Measurements from ENCODE around the gene GRIA4.

The GRIA4 gene

GRCh38 chr11:105665281-105665680 lies 55.4 kb downstream of the GRIA4 start:
- no peak for DNase-seq
- H3K9me3 Mint-ChIP-seq, result no peaks in the 10 kb centered on the region
- H3K27me3 Mint-ChIP-seq (ENCODE audit: low read depth, poor library complexity), result no peaks in the 10 kb centered on the region
- no peak overlapping the region for H3K4me3 Mint-ChIP-seq
- no peaks in the 10 kb centered on the region for H3K36me3 Mint-ChIP-seq (ENCODE audit: low read depth)
- H3K4me1 Mint-ChIP-seq, result no peaks in the 10 kb centered on the region
- TF ChIP-seq, protein P1, sequence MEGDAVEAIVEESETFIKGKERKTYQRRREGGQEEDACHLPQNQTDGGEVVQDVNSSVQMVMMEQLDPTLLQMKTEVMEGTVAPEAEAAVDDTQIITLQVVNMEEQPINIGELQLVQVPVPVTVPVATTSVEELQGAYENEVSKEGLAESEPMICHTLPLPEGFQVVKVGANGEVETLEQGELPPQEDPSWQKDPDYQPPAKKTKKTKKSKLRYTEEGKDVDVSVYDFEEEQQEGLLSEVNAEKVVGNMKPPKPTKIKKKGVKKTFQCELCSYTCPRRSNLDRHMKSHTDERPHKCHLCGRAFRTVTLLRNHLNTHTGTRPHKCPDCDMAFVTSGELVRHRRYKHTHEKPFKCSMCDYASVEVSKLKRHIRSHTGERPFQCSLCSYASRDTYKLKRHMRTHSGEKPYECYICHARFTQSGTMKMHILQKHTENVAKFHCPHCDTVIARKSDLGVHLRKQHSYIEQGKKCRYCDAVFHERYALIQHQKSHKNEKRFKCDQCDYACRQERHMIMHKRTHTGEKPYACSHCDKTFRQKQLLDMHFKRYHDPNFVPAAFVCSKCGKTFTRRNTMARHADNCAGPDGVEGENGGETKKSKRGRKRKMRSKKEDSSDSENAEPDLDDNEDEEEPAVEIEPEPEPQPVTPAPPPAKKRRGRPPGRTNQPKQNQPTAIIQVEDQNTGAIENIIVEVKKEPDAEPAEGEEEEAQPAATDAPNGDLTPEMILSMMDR (IDR thresholded peaks at IDR 0.05), result no peak
- no peak overlapping the region for H3K27ac Mint-ChIP-seq

- Mint-ChIP-seq H3K36me3 (ENCODE audit: low read depth) (no peaks in the 10 kb centered on the region), H3K9me3 (no peaks in the 10 kb centered on the region), H3K27me3 (ENCODE audit: low read depth, poor library complexity) (no peaks in the 10 kb centered on the region), H3K4me1 (no peaks in the 10 kb centered on the region), H3K4me3 (no peak overlapping the region), H3K27ac (no peak overlapping the region)
- no peak for DNase-seq
- TF ChIP-seq, protein P1 (IDR thresholded peaks at IDR 0.05), result no peak
These were observed 57.6 kb downstream of the GRIA4 start for GRCh38 chr11:105667441-105667840.

- Mint-ChIP-seq H3K36me3 (ENCODE audit: low read depth) (no peaks in the 10 kb centered on the region), H3K27me3 (ENCODE audit: low read depth, poor library complexity) (no peaks in the 10 kb centered on the region), H3K4me3 (no peak overlapping the region), H3K9me3 (no peaks in the 10 kb centered on the region), H3K4me1 (no peaks in the 10 kb centered on the region), H3K27ac (no peak overlapping the region)
- TF ChIP-seq, protein P1 (IDR thresholded peaks at IDR 0.05), result no peak
- no peak for DNase-seq
These were observed 60.9 kb downstream of the GRIA4 start for GRCh38 chr11:105670811-105671210.

DNA sequence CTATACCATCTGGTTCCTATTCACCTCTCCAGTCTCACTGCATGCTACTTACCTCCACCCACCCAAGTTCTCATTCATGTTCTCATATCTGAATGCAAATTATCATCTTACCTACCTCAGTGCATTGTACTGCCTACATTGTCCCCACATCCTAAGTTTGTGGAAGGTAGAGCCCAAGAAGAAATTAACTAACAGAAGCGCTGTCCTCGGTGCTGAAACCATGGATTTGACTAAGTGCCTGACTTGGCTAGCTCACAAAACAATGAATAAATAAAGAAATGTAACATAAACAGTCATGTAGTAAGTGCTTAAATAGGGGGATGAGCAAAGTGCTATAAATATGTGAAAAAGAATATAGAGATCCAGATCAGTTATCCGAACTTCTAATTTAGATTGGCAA lies 63.2 kb downstream of the GRIA4 start:
- Mint-ChIP-seq H3K27me3 (ENCODE audit: low read depth, poor library complexity) (no peaks in the 10 kb centered on the region), H3K36me3 (ENCODE audit: low read depth) (no peaks in the 10 kb centered on the region), H3K4me3 (no peak overlapping the region), H3K4me1 (no peaks in the 10 kb centered on the region), H3K9me3 (no peaks in the 10 kb centered on the region), H3K27ac (no peak overlapping the region)
- DNase-seq, result peak; percentile 84
- TF ChIP-seq, protein P1 (IDR thresholded peaks at IDR 0.05), result no peak

DNA sequence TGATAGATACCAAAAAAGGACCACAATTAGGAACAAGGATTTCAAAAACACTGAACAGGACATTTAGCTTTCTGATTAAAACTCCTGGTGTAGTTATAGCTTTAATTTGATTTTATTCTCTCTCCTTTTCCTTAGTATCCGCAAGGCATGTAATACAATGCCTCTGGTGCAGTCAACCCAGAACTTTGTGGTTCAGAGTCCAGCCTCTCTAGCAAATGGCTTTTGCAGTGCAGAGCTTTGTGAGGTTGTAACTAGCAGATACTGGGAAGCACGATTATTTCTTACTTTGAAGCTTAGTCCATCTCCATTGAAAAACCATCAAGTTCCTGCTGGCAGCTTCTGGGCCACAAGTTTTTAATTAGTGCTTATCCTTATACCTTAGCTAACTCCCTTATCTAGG lies 79.8 kb downstream of the GRIA4 start:
- Mint-ChIP-seq H3K4me3 (no peak overlapping the region), H3K27ac (no peak overlapping the region), H3K9me3 (no peaks in the 10 kb centered on the region), H3K4me1 (no peaks in the 10 kb centered on the region), H3K27me3 (ENCODE audit: low read depth, poor library complexity) (peaks cover 4% of the 10 kb centered on the region), H3K36me3 (ENCODE audit: low read depth) (no peaks in the 10 kb centered on the region)
- TF ChIP-seq, protein P1 (IDR thresholded peaks at IDR 0.05), result no peak
- no peak for DNase-seq

- DNase-seq, result no peak
- peaks cover 4% of the 10 kb centered on the region for H3K27me3 Mint-ChIP-seq (ENCODE audit: low read depth, poor library complexity)
- H3K4me1 Mint-ChIP-seq, result no peaks in the 10 kb centered on the region
- H3K4me3 Mint-ChIP-seq, result no peak overlapping the region
- H3K9me3 Mint-ChIP-seq, result no peaks in the 10 kb centered on the region
- TF ChIP-seq, protein P1 (IDR thresholded peaks at IDR 0.05), result no peak
- no peak overlapping the region for H3K27ac Mint-ChIP-seq
- H3K36me3 Mint-ChIP-seq (ENCODE audit: low read depth), result no peaks in the 10 kb centered on the region
These were observed 80.6 kb downstream of the GRIA4 start for GRCh38 chr11:105690467-105690866.
